ENCODE data around the gene PDE5A.

- TF ChIP-seq POLR2A (IDR thresholded peaks at IDR 0.05) (no peak), POLR2AphosphoS5 (IDR thresholded peaks at IDR 0.05) (no peak), CTCF (IDR thresholded peaks at IDR 0.05) (no peak)
These were observed 135.2 kb downstream of the PDE5A start for GRCh38 chr4:119493419-119493818.
